Measurements from ENCODE around the gene PIP5K1A. TPM values are rescaled to one million over a fixed set of nuclear protein-coding genes. Genes with fewer than 3 reads are reported as not detected.

PIP5K1A gene
- total and polyA plus RNA-seq, 9 of the 15 experiments (the other 6 are each of a cell fraction or from before 2014, with no cell fraction given): 1.9 to 42.4 (median 18.8) TPM

DNA sequence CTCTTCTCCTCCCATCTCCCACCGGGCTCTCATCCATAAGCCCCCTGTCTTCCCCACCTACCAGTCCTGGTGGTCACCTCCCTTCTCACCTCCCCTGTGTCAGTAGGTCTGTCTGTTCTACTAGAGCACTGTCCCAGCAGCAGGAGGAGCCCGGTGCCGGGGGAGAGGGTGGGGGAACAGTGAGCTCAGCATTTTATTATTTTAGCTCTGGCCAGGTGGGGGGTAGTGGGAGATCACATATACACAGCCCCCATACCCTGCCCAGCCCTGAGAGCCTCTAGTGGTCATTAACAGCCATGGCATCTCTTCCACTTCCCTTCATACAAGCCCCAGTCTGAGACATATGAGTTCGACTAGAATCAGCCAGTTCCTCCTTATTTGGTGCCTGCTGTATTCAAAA is 22.5 kb upstream of the PIP5K1A start, which contains the start of gene TMOD4:
Gene TMOD4, minus strand, starts transcription at position 119 of the 400 bp plus-strand sequence. CDS start 1,106 bp downstream, outside the sequence.
- FAIRE-seq: peak; percentile 65

More for the DNA sequence above, 22.5 kb upstream of the PIP5K1A start, which contains the start of gene TMOD4:
- CTCF ChIA-PET (ENCODE audit: low intra/inter-chr PET ratio): no interaction called here
- Histone ChIP-seq H3K36me3 (ENCODE audit: control insufficient read depth, insufficient read depth, low read length) (peaks cover 54% of the 10 kb centered on the region; the same call in 2 of the 3 replicates), H3K4me1 (replicated peaks in 1 of 2; ENCODE audit: control insufficient read depth in 2 of 2, insufficient read depth in 2 of 2, low read length in 2 of 2) (no peaks in the 10 kb centered on the region; a peak in 1 of 5 replicates), H3K79me2 (ENCODE audit: control insufficient read depth, insufficient read depth, low read length) (no peaks in the 10 kb centered on the region), H3K4me2 (ENCODE audit: insufficient read depth, low read length) (no peak within 1 kb of the TSS), H3K9ac (ENCODE audit: insufficient read depth in 1 of 2, low read depth in 2 of 2, low read length in 2 of 2) (0 out of 4 replicates have a peak within 1 kb of the TSS, but pooled peaks of 1 of the 2 experiments have one; percentile 21), H3K27ac (ENCODE audit: extremely low read depth, low read depth, low read length) (no peak within 1 kb of the TSS), H3K27me3 (ENCODE audit: control insufficient read depth in 2 of 2, insufficient read depth in 2 of 2, low read length in 2 of 2) (no peaks in the 10 kb centered on the region), H3K4me3 (no peak within 1 kb of the TSS), H4K20me1 (replicated peaks; ENCODE audit: control insufficient read depth, insufficient read depth, low read length) (no peaks in the 10 kb centered on the region), H3K9me1 (ENCODE audit: control insufficient read depth, insufficient read depth, low read length) (no peaks in the 10 kb centered on the region), H2AFZ (ENCODE audit: low read depth, low read length) (no peak within 1 kb of the TSS), H3K9me3 (replicated peaks; ENCODE audit: control insufficient read depth, insufficient read depth, low read depth, low read length) (no peaks in the 10 kb centered on the region)
- POLR2A ChIA-PET: interaction anchor here (0.6 to 1.5 kb wide), 2 partner anchors 9 to 13 kb away, joined by 3 to 5 read pairs; partner anchors contain the start of genes LYSMD1 and SCNM1
- in situ Hi-C loops (cut with MboI) (no loop called here), intact Hi-C loops (cut with micrococcal nuclease) (no loop called here)
- peak; percentile 44 to 83 (median 62) for DNase-seq (ENCODE audit: extremely low read depth in 1 of 4, low spot score in 3 of 4)
- no TSS peak for BruUV-seq (replicated peaks)
- TF ChIP-seq, protein P1, sequence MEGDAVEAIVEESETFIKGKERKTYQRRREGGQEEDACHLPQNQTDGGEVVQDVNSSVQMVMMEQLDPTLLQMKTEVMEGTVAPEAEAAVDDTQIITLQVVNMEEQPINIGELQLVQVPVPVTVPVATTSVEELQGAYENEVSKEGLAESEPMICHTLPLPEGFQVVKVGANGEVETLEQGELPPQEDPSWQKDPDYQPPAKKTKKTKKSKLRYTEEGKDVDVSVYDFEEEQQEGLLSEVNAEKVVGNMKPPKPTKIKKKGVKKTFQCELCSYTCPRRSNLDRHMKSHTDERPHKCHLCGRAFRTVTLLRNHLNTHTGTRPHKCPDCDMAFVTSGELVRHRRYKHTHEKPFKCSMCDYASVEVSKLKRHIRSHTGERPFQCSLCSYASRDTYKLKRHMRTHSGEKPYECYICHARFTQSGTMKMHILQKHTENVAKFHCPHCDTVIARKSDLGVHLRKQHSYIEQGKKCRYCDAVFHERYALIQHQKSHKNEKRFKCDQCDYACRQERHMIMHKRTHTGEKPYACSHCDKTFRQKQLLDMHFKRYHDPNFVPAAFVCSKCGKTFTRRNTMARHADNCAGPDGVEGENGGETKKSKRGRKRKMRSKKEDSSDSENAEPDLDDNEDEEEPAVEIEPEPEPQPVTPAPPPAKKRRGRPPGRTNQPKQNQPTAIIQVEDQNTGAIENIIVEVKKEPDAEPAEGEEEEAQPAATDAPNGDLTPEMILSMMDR (IDR thresholded peaks at IDR 0.05 in 2 of 3, conservative IDR thresholded peaks at IDR 0.05 in 1 of 3; ENCODE audit: insufficient read depth in 2 of 3, low read depth in 1 of 3, low read length in 3 of 3): peak; percentile 57 to 75 (median 58)
- 0 out of 2 replicates have a peak, but pooled peaks have one; percentile 32 for TF ChIP-seq POLR2A (conservative IDR thresholded peaks at IDR 0.05)
- TF ChIP-seq SUPT5H (IDR thresholded peaks at IDR 0.05): peak; percentile 42
- TF ChIP-seq NFE2 (IDR thresholded peaks at IDR 0.05; ENCODE audit: low read depth): peak; percentile 11; the same call in 1 of the 2 replicates
- TF ChIP-seq ZBTB7A (IDR thresholded peaks at IDR 0.05; ENCODE audit: borderline replicate concordance, control insufficient read depth, low read depth, low read length): peak; percentile 76
- no peak for TF ChIP-seq HNRNPH1 (optimal IDR thresholded peaks at IDR 0.05; ENCODE audit: low read depth, low read length)
- TF ChIP-seq, protein P2, sequence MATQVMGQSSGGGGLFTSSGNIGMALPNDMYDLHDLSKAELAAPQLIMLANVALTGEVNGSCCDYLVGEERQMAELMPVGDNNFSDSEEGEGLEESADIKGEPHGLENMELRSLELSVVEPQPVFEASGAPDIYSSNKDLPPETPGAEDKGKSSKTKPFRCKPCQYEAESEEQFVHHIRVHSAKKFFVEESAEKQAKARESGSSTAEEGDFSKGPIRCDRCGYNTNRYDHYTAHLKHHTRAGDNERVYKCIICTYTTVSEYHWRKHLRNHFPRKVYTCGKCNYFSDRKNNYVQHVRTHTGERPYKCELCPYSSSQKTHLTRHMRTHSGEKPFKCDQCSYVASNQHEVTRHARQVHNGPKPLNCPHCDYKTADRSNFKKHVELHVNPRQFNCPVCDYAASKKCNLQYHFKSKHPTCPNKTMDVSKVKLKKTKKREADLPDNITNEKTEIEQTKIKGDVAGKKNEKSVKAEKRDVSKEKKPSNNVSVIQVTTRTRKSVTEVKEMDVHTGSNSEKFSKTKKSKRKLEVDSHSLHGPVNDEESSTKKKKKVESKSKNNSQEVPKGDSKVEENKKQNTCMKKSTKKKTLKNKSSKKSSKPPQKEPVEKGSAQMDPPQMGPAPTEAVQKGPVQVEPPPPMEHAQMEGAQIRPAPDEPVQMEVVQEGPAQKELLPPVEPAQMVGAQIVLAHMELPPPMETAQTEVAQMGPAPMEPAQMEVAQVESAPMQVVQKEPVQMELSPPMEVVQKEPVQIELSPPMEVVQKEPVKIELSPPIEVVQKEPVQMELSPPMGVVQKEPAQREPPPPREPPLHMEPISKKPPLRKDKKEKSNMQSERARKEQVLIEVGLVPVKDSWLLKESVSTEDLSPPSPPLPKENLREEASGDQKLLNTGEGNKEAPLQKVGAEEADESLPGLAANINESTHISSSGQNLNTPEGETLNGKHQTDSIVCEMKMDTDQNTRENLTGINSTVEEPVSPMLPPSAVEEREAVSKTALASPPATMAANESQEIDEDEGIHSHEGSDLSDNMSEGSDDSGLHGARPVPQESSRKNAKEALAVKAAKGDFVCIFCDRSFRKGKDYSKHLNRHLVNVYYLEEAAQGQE (IDR thresholded peaks at IDR 0.05; ENCODE audit: borderline replicate concordance): 0 out of 2 replicates have a peak, but pooled peaks have one; percentile 12
- TF ChIP-seq, protein P2 (CRISPR knock-in tag; IDR thresholded peaks at IDR 0.05; ENCODE audit: low read depth): no peak
- peak; percentile 81 for TF ChIP-seq SPI1 (IDR thresholded peaks at IDR 0.05; ENCODE audit: borderline replicate concordance, low read depth, low read length)
- TF ChIP-seq, protein P3, sequence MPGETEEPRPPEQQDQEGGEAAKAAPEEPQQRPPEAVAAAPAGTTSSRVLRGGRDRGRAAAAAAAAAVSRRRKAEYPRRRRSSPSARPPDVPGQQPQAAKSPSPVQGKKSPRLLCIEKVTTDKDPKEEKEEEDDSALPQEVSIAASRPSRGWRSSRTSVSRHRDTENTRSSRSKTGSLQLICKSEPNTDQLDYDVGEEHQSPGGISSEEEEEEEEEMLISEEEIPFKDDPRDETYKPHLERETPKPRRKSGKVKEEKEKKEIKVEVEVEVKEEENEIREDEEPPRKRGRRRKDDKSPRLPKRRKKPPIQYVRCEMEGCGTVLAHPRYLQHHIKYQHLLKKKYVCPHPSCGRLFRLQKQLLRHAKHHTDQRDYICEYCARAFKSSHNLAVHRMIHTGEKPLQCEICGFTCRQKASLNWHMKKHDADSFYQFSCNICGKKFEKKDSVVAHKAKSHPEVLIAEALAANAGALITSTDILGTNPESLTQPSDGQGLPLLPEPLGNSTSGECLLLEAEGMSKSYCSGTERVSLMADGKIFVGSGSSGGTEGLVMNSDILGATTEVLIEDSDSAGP (CRISPR knock-in tag; IDR thresholded peaks at IDR 0.05): no peak
- ATAC-seq: peak; percentile 97
- 49% methylated on average over 4 of the region's 4 CpGs for WGBS (ENCODE audit: insufficient coverage, low coverage, missing lambda C conversion rate)

Measured in K562 (cell line).